Thyroid gland (tissue), 4 donors: ENCODE measurements around the gene PIEZO2.

Experiments used
- POLR2A ChIP-seq, 2 donors: fragments of 450-650 bp; IDR thresholded peaks; one replicate each; pipeline ENCODE4 v1.6.1; 2017; ENCODE audit warnings: antibody characterized with exemption in 2 of 2, mild to moderate bottlenecking in 2 of 2, moderate library complexity in 1 of 2
- TF ChIP-seq, protein P1 (sequence below), 6 experiments: fragments of 200-600 bp in 3 of 6; fragments of 450-650 bp in 3 of 6; sonication (generic) in 3 of 6; IDR thresholded peaks; one replicate each; pipeline ENCODE4 v1.5.1; 2016 to 2019; ENCODE audit warnings: antibody characterized with exemption in 6 of 6, mild to moderate bottlenecking in 2 of 6, inconsistent platforms in 1 of 6, moderate library complexity in 1 of 6

DNA sequence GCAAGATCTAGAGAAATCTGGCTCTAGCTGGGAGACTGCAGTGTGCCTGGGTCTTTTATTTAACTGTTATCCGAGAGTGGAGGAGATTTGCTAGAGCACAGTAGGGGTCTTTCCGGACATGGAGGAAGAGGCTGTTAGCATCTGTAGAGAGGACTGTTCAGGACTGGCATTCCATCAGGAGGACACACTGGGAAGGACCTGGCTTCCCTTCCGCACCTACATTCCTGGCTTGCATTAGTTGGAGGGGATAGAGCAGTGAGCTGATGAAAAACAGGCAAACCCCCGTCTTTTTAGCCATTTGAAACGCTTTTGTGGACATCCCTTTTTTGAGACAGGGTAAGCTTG lies 874 bp upstream of the PIEZO2 start:
- TF ChIP-seq POLR2A (IDR thresholded peaks at IDR 0.05), result no peak
- TF ChIP-seq, protein P1, sequence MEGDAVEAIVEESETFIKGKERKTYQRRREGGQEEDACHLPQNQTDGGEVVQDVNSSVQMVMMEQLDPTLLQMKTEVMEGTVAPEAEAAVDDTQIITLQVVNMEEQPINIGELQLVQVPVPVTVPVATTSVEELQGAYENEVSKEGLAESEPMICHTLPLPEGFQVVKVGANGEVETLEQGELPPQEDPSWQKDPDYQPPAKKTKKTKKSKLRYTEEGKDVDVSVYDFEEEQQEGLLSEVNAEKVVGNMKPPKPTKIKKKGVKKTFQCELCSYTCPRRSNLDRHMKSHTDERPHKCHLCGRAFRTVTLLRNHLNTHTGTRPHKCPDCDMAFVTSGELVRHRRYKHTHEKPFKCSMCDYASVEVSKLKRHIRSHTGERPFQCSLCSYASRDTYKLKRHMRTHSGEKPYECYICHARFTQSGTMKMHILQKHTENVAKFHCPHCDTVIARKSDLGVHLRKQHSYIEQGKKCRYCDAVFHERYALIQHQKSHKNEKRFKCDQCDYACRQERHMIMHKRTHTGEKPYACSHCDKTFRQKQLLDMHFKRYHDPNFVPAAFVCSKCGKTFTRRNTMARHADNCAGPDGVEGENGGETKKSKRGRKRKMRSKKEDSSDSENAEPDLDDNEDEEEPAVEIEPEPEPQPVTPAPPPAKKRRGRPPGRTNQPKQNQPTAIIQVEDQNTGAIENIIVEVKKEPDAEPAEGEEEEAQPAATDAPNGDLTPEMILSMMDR (IDR thresholded peaks at IDR 0.05), result no peak
